ENCODE data around the gene TACC2.

TACC2 gene

GRCh38 chr10:122204691-122205489 lies 215.9 kb downstream of the TACC2 start:
- 0 out of 2 replicates have a peak, but pooled peaks have one; percentile 9 for TF ChIP-seq CTCF (conservative IDR thresholded peaks at IDR 0.05; ENCODE audit: low read length)
- H3K4me3 ChIP-seq (ENCODE audit: low read length) = no peak overlapping the region
- DNase-seq (ENCODE audit: low read depth) = no peak

- TF ChIP-seq CTCF (conservative IDR thresholded peaks at IDR 0.05; ENCODE audit: low read length) = no peak
- no peak for DNase-seq (ENCODE audit: low read depth)
- H3K4me3 ChIP-seq (ENCODE audit: low read length) = no peak overlapping the region
Measured at GRCh38 chr10:122206471-122207065, 217.6 kb downstream of the TACC2 start.

GRCh38 chr10:122207163-122207562 lies 218.2 kb downstream of the TACC2 start:
- TF ChIP-seq CTCF (conservative IDR thresholded peaks at IDR 0.05; ENCODE audit: low read length) = no peak
- no peak overlapping the region for H3K4me3 ChIP-seq (ENCODE audit: low read length)
- DNase-seq (ENCODE audit: low read depth) = no peak

- no peak overlapping the region for H3K4me3 ChIP-seq (ENCODE audit: low read length)
- no peak for TF ChIP-seq CTCF (conservative IDR thresholded peaks at IDR 0.05; ENCODE audit: low read length)
- no peak for DNase-seq (ENCODE audit: low read depth)
Measured at GRCh38 chr10:122207596-122207995, 218.6 kb downstream of the TACC2 start.

- no peak for TF ChIP-seq CTCF (conservative IDR thresholded peaks at IDR 0.05; ENCODE audit: low read length)
- DNase-seq (ENCODE audit: low read depth) = no peak
- H3K4me3 ChIP-seq (ENCODE audit: low read length) = no peak overlapping the region
Measured at GRCh38 chr10:122208571-122209430, 219.8 kb downstream of the TACC2 start.

- DNase-seq (ENCODE audit: low read depth) = no peak
- no peak overlapping the region for H3K4me3 ChIP-seq (ENCODE audit: low read length)
- TF ChIP-seq CTCF (conservative IDR thresholded peaks at IDR 0.05; ENCODE audit: low read length) = no peak
Measured at GRCh38 chr10:122210481-122211265, 221.7 kb downstream of the TACC2 start.

All from AG10803 (cell line).